Upper lobe of right lung (tissue), 1 donor: ENCODE results near the gene SNCAIP. TPM values are rescaled to one million over a fixed set of nuclear protein-coding genes. Genes with fewer than 3 reads are reported as not detected.

Experiments used
- ATAC-seq: fragments of 200-7000 bp; cut with Tn5 transposase; one replicate; pipeline ENCODE4 v1.9.1; 2020; ENCODE audit warnings: mild to moderate bottlenecking, moderate library complexity
- DNase-seq: peaks from one replicate; pipeline ENCODE4 v3.0.0-alpha.2; 2020
- H3K27ac ChIP-seq: fragments of 200-600 bp; one replicate; pipeline ENCODE4 v1.8.0; 2022
- H3K27me3 ChIP-seq: fragments of 200-600 bp; one replicate; pipeline ENCODE4 v1.8.0; 2022; ENCODE audit warnings: mild to moderate bottlenecking
- H3K36me3 ChIP-seq: fragments of 200-600 bp; one replicate; pipeline ENCODE4 v1.8.0; 2022
- H3K4me1 ChIP-seq: fragments of 200-600 bp; one replicate; pipeline ENCODE4 v1.8.0; 2022
- H3K4me3 ChIP-seq: fragments of 200-600 bp; one replicate; pipeline ENCODE4 v1.8.0; 2022; ENCODE audit warnings: mild to moderate bottlenecking
- H3K9me3 ChIP-seq: fragments of 200-600 bp; one replicate; pipeline ENCODE4 v1.8.0; 2022
- intact Hi-C: fragments of 100-400 bp; cut with DNase I; formaldehyde crosslinking; loops from one replicate; pipeline ENCODE4 v1.11.0; 2022
- total RNA-seq: library from RNA; stranded (reverse); fragmentation: NEBNext Ultra II Directional; extraction: Animal tissue kit (Norgen Biotek cat#: 25700); gene quantifications from one replicate; pipeline ENCODE4 v1.2.1, GENCODE V29; 2021
- TF ChIP-seq, protein P1 (sequence below): fragments of 200-600 bp; IDR thresholded peaks from one replicate; pipeline ENCODE4 v1.8.0; 2022; ENCODE audit warnings: antibody characterized with exemption
- donor health status: DM: no; HTN: yes; CAD: no; lungs with severe emphysema.

The SNCAIP gene
- total RNA-seq, 1 donor from 2014 or later = 4.0 TPM

DNA sequence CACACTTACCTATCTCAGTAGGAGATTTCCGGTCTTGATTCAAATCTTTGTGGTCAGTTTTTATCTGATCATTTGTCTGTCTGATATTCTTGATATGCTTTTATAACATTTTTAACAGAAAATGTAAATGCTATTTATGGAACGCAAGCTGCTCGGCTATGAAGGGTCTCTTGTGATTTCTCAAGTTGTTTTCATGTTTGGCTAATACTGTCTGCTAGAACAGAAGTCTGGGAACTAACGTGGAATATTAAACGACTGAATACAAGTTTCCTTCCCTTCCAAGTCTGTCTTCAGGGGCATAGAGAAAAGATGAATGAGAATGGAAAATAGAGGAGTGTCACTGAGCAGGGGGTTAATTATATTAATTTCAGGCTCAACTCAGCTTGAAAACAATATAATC, 27.6 kb downstream of the SNCAIP start:
- Histone ChIP-seq H3K9me3 (no peaks in the 10 kb centered on the region), H3K36me3 (no peaks in the 10 kb centered on the region), H3K27me3 (no peaks in the 10 kb centered on the region), H3K4me1 (no peaks in the 10 kb centered on the region), H3K4me3 (no peak overlapping the region), H3K27ac (no peak overlapping the region)
- TF ChIP-seq, protein P1, sequence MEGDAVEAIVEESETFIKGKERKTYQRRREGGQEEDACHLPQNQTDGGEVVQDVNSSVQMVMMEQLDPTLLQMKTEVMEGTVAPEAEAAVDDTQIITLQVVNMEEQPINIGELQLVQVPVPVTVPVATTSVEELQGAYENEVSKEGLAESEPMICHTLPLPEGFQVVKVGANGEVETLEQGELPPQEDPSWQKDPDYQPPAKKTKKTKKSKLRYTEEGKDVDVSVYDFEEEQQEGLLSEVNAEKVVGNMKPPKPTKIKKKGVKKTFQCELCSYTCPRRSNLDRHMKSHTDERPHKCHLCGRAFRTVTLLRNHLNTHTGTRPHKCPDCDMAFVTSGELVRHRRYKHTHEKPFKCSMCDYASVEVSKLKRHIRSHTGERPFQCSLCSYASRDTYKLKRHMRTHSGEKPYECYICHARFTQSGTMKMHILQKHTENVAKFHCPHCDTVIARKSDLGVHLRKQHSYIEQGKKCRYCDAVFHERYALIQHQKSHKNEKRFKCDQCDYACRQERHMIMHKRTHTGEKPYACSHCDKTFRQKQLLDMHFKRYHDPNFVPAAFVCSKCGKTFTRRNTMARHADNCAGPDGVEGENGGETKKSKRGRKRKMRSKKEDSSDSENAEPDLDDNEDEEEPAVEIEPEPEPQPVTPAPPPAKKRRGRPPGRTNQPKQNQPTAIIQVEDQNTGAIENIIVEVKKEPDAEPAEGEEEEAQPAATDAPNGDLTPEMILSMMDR = no peak
- ATAC-seq (no peak), DNase-seq (no peak)
- intact Hi-C loops = no loop called here

DNA sequence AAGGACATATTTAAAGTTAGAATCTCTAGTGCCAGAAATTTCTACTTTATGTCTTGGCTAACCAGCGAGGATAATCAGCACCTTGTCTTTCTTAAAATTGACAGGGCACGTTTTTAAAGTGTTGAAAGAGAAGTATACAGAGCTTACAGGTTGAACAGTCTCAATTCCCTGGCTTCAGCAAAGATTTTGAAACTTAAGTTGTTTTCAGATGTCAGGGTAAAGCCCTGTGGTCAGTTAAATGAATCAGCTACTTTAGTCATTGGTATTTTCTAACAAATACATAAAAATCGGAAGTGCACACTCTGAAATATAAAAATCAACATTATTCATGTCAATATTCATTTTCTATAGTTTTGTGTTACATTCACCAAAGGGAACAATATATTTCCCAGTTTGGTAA, 29.1 kb downstream of the SNCAIP start:
- no peak for DNase-seq
- Histone ChIP-seq H3K9me3 (no peaks in the 10 kb centered on the region), H3K27ac (no peak overlapping the region), H3K36me3 (no peaks in the 10 kb centered on the region), H3K4me3 (no peak overlapping the region), H3K4me1 (no peaks in the 10 kb centered on the region), H3K27me3 (no peaks in the 10 kb centered on the region)
- TF ChIP-seq, protein P1 = no peak
- intact Hi-C loops = no loop called here
- ATAC-seq = no peak

DNA sequence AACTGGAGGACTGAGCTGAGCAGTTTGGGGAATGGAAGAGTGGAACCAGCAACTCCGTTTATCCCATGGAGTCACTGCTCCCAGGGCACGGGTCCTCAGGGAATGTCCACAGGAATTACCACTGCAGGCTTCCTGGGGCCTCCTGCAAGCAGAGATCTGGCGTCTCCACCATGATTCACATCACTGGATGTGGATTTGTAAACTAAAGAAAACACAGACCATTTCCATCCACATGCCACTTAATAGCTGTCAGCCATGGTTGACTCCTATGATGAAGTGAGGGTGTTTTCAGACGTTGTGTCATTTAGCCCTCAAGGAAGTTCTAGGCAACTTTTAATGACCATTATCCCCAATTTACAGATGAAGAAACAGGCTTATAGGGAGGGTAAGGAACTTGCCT, 30.2 kb downstream of the SNCAIP start:
- intact Hi-C loops = no loop called here
- ATAC-seq = no peak
- no peaks in the 10 kb centered on the region for H3K27me3 ChIP-seq

DNA sequence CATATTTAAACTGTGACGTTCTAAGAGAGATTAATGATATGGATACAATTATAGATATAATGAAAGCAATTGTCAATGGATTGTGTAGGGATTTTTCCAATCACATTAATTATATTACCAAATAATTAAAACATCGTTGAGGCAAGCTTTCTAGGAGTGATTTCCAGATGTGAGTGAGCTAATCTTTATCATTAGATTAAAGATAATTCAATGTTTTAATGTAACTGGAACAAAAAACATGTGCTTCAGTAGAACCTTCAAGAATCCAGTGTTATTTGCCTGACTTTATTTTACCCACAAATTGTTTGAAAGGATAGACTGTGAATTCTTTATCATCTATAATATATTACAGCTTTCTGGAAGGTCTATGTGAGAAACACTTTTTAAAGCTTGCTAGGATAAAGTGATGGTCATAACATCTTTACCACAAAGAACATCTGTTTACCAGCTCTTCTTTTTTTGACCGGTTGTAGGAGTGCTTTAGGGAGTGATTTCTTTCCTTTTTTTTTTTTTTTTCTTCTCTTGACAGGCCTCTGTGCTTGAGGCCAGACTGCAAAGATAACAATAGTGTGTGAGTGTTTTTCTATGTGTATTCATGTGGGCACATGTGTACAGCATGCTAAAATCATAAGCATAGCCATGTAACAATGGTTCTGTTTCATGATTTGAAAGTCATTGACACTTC, 35.0 kb downstream of the SNCAIP start:
- H3K36me3 ChIP-seq = no peaks in the 10 kb centered on the region
- intact Hi-C loops = no loop called here
- H3K27ac ChIP-seq = no peak overlapping the region
- no peaks in the 10 kb centered on the region for H3K9me3 ChIP-seq
- H3K27me3 ChIP-seq = no peaks in the 10 kb centered on the region
- no peak overlapping the region for H3K4me3 ChIP-seq
- H3K4me1 ChIP-seq = no peaks in the 10 kb centered on the region
- TF ChIP-seq, protein P1 = no peak
- DNase-seq = no peak
- no peak for ATAC-seq

More for the DNA sequence above, 30.2 kb downstream of the SNCAIP start:
- no peak for DNase-seq
- no peak overlapping the region for H3K27ac ChIP-seq
- no peaks in the 10 kb centered on the region for H3K9me3 ChIP-seq
- no peaks in the 10 kb centered on the region for H3K36me3 ChIP-seq
- no peak overlapping the region for H3K4me3 ChIP-seq
- H3K4me1 ChIP-seq = no peaks in the 10 kb centered on the region
- TF ChIP-seq, protein P1 = no peak

DNA sequence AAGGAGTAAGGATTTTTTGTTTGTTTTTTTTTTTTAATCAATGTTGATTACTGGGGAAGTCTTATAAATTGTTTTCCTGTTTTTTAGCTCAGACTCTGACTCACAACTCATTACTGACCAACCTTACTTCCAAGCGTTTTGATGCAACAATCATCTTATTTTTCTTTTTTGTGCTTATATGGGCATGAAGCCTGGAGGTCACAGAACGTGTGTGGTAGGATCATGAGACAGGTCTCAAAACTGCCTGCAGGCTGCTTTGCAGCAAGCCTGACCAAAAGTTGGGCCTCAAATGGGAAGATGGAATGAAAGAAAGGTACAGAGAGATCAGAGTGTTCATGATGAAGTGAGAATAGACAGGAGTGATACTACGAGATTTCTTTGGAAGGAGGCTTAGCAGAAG, 38.5 kb downstream of the SNCAIP start:
- no peaks in the 10 kb centered on the region for H3K9me3 ChIP-seq
- no peak for ATAC-seq
- no peak for DNase-seq
- no peaks in the 10 kb centered on the region for H3K4me1 ChIP-seq
- no peaks in the 10 kb centered on the region for H3K36me3 ChIP-seq
- H3K4me3 ChIP-seq = no peak overlapping the region
- H3K27me3 ChIP-seq = no peaks in the 10 kb centered on the region
- no peak overlapping the region for H3K27ac ChIP-seq
- TF ChIP-seq, protein P1 = no peak
- intact Hi-C loops = no loop called here
